22Rv1 (cell line): Measurements from ENCODE around the gene ACP3.

Experiments used
- CTCF ChIP-seq: fragments of 450-650 bp; IDR thresholded peaks from 2 replicates; pipeline ENCODE4 v1.5.1; 2017; ENCODE audit warnings: mild to moderate bottlenecking
- ZFX ChIP-seq: fragments of 450-650 bp; IDR thresholded peaks from 2 replicates; pipeline ENCODE4 v1.6.1; 2017; ENCODE audit warnings: antibody characterized with exemption, borderline replicate concordance

DNA sequence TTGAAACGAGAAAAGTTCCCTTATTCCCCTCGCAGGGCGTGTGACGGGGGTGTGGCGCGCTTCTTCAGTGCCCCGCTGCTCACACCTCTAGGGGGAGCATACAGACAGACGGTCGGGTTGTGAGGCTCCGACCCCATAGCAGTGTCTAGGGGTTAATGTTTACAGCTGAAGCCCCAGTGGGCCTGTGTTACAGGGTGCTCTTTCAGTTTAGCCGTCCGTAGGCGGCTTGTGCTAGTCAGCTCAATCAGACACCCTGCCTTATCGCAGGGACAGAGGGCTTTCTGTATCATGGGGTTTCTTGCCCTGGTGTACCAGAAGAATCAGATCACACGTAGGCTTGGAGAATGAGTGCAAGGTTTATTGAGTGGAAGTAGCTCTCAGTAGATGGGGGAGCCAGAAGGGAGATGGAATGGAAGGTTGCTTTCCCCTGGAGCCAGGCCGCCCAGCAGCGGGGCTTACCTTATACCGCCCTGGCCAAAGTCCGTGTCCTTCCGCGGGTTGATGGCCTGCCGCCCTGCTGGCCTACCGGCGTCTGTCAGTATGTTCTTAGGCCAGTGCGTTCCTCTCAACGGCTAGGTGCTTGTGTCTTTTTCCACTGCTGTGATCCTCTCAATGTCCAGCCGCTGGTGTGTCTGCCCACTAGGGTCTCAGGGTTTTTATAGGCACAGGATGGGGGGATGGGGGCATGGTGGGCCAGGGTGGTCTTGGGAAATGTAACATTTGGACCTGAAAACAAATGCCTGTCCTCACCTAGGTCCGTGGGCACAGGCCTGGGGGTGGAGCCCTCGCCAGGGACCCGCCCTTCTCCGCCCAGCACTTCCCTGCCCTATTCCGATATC is 32.2 kb upstream of the ACP3 start:
- no peak for TF ChIP-seq CTCF
- TF ChIP-seq ZFX, result no peak
